Endometrial microvascular endothelial cells (primary cell): ENCODE results near the gene AVPR1A. TPM values are rescaled to one million over a fixed set of nuclear protein-coding genes. Genes with fewer than 3 reads are reported as not detected.
"Not testable (repeated sequence)": the region's sequence is repeated elsewhere in the genome, so short reads cannot be mapped to it uniquely, and the experiment has no call there.

ENCODE experiments used
- in situ Hi-C: cut with HindIII; loops from 2 replicates; pipeline ENCODE4 v1.10.0; 2017; ENCODE audit warnings: low sequenced_read_pairs, low pct_unique_long_range_greater_than_20kb; ENCODE audit errors: inconsistent ontology term
- total RNA-seq: library from RNA; depleted of rRNA; stranded (reverse); fragments of >200 nt; gene quantifications from one replicate; pipeline ENCODE4 v1.2.3, GENCODE V29; 2015; ENCODE audit errors: inconsistent ontology term

The AVPR1A gene
- not detected for total RNA-seq

DNA sequence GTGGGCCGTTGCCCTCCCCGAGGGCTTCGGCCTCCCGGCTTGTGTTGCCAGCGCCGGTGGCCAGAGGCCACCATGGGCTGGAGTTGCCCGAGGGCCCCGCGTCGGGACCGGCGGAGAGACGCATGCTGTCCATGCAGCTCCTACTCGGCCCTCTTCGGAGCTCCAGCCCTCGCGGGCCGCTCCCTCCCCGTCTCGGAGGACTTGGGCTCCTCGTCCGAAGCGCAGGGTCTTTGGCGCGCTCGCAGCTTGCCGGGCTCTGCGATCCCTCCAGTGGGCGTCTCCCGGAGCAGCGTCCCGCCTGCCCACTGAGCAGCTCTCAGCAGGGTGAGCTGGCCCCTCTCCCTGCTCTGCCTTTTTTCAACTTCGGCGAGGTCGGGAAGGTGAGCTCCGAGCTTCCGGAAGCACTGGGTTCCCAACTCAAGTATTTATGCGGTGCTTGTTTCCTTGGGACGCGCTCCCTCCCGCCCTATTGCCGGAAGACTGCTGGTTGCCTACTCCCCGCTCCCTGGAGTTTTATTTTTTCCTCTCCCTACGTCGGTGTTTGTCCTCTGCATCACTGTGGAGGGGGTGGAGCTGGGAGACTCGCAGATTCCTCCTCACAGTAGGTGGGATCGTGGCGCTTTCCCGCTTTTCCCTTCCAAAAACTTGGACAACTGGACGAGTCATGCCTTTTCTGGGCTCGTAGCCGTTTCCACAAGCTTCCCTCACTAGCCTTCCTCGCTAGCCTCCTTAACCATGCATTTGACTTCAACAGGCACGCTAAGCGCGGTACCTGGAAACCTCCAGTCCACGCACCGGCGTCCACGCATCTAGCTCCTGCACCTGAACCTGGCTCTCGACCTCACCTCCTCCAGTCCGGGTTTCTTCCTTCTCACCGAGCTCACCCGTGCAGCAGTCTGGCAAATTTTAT is at the start of gene AVPR1A:
TSS of gene AVPR1A (minus strand) at position 489 of the 910 bp plus-strand sequence. CDS start at position 124, 365 bp downstream.
- in situ Hi-C loops, result no loop called here

DNA sequence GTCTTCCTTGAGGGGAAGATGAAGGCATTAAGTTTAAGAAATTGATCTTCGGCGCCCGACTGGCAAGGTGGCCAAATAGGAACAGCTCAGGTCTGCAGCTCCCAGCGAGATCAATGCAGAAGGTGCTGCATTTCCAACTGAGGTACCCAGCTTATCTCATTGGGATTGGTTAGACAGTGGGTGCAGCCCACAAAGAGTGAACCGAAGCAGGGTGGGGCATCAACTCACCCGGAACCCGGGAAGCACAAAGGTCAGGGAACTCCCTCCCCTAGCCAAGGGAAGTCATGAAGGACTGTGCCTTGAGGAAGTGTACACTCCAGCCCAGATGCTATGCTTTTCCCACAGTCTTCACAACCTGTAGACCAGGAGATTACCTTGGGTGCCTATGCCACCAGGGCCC is 45.2 kb upstream of the AVPR1A start:
- in situ Hi-C loops, result no loop called here

GRCh38 chr12:63179224-63179623 is 28.2 kb upstream of the AVPR1A start:
- in situ Hi-C loops, result no loop called here

DNA sequence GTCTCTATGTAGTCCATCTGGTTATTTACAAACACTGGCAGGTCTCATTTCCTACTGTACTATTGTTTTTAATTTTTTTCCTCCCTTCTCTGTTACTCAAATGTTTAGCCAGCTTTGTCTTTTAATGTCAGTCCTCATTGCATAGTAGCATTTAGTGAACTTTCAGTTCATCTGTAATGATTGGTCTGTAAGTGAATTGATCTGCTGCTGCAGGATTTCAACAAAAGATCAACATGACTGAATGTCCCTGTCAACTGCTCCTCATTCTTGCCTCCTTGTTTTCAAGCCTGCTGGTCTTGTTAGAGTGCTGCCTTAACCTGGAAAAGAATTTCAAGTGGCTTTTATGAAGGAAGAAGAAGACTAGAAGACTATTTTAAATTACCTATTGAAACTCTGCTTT is 19.3 kb upstream of the AVPR1A start:
- in situ Hi-C loops, result no loop called here

DNA sequence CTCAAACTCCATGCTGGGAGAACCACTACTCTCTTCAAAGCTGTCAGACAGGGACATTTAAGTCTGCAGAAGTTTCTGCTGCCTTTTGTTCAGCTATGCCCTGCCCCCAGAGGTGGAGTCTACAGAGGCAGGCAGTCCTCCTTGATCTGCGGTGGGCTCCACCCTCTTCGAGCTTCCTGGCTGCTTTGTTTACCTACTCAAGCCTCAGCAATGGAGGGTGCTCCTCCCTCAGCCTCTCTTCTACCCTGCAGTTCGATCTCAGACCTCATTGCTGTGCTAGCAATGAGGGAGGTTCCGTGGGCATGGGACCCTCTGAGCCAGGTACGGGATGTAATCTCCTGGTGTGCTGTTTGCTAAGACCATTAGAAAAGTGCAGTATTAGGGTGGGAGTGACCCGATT is 16.7 kb upstream of the AVPR1A start:
- in situ Hi-C loops, result not testable (repeated sequence)

DNA sequence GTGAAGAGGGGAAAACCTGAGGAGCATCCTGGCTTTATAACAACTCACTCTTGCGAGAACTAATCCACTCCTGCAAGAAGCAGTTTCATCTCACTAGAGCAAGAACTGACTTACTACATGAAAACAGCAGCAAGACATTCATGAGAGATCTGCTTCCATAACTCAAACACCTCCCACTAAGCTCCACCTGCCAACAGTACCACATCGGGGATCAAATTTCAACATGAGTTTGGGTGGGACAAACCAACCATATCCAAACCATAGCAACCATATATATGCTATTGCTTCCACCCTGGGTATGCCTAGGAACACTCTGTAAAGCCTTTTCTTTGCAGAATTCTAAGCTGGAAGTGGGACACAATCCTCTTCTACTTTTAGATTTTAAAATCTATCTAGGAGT is 13.9 kb upstream of the AVPR1A start:
- in situ Hi-C loops, result no loop called here

DNA sequence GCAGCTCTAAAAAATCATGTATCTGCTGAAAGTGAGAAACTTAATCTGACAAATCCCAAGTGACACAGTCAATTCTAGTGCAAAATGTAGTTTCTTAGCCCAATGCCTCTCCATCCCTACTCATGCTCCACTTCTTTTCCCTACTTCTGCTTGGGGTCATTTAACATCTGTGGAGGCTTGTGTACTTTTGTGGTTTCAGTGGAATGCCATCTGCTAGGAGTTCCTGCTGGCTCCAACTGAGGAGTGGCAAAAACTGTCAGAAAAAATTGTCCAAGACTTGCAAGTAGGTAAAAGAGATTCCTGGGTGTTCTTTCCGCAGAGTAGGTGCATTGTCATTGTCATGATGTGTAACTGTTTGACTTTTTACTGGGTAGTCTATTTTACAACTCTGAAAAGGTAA is 12.5 kb upstream of the AVPR1A start:
- in situ Hi-C loops, result no loop called here

GRCh38 chr12:63155375-63155774 is 4.4 kb upstream of the AVPR1A start:
- in situ Hi-C loops, result no loop called here

DNA sequence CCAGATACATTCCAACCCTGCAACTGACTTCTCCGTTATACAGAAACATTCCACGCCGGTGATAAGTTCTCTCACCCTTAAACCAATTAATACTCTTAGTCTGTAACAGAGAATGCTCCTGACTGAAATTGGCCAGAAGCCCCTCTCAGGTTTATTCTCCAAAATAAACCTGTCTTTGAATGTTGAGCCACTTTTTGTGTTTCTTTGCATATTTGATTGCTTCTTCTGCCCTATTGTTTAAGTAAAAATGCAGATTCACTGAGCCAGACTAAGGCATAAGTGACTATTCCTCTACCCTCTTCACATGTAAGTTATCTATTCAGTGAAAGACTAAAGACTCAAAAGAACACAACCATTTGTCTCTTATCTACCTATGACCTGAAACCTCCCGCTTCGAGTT is 3.6 kb upstream of the AVPR1A start:
- in situ Hi-C loops, result no loop called here

GRCh38 chr12:63152321-63152700 is 1.3 kb upstream of the AVPR1A start:
- in situ Hi-C loops, result no loop called here

DNA sequence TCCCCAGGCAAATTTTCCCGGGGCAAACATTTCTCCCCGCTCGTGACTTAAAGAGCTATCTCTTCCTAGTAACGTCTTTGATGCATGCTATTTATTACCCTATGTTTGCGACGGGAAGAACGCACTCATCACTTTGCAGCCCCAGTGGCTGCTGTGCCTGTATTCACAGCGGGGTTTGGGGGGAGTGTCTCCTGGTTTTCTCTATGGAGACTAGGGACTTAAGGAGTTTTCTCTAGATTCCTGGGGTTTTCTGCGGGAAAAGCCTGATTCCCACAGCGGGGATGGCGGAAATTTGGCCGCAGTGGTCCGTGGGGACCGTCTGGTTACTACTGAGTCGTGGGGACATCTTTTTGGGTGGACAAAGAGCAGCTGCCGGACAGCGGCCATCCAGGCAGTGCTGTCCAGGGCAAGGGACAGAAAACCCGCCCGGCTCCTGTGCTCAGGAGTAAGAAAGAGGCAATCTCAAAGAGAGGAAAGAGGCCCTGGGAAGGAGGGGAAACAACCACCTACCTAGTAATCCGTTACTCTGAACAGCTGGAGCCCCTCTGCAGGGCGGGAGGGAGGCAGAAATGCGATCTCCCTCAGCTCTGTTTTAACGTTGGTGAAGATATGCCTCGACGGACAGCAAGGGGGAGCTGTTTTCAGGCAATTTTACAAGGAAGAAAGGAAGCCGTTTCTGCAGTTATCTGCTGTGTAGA is 771 bp upstream of the AVPR1A start:
- in situ Hi-C loops, result no loop called here

- in situ Hi-C loops, result no loop called here
Observed at GRCh38 chr12:63149909-63150712, 890 bp downstream of the AVPR1A start.

DNA sequence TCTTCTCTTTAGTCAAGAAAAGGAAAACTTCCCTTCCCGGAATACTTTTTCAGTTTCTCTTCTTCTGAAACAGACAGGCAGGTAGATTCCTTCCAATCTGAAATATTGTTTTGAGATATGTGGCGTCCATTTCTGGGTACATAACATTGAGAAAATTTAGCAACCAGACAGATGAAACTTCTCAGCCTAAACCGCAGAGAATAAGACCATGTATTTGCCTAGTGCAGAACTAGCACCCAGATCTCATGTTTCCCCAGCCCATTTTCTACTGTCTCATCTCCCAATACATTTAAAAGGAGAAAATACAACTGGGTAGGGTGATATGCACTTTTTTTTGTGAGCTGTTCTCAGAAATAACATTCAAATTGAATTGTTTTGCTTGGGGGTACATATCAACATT is 6.4 kb downstream of the AVPR1A start:
- in situ Hi-C loops, result no loop called here

GRCh38 chr12:63138488-63138887 is 12.5 kb downstream of the AVPR1A start:
- in situ Hi-C loops, result no loop called here

DNA sequence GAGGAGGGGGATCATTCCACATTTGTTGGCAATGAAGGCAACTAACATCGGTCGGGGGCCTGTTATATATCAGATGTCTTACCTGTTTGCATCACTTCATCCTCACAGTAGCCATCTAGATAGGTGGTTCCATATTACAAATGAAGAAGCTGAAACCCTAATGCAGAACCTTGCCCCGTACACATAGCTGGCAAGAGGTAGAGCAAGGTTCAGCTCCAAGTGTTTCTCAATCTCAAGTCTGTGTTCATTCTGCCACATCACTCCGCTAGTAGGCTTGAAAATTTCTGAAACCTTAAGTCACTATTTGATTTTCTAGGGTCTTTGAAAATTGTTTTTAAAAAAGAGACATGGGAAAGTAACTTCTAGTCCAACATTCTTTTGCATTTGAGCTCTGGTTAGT is 17.0 kb downstream of the AVPR1A start:
- in situ Hi-C loops, result no loop called here

DNA sequence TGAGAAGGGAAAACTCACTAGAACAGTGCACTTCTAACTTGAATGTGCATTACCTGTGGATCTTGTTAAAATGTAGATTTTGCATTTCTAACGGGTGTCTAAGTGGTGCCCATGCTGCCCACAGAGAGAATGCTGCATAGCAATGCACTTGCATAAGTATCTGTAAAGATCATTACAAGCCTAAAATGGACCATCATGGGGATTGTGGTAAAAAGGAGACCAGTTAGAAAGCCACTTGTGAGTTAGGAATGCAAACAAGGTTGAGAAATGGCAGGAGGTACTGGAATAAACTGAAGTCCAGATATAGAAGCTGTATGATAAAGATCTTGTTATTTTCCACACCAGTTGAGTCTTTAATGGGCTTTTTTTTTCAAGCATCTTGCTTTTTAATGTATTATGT is 18.8 kb downstream of the AVPR1A start:
- in situ Hi-C loops, result no loop called here

GRCh38 chr12:63129927-63130326 is 21.1 kb downstream of the AVPR1A start:
- in situ Hi-C loops, result no loop called here

DNA sequence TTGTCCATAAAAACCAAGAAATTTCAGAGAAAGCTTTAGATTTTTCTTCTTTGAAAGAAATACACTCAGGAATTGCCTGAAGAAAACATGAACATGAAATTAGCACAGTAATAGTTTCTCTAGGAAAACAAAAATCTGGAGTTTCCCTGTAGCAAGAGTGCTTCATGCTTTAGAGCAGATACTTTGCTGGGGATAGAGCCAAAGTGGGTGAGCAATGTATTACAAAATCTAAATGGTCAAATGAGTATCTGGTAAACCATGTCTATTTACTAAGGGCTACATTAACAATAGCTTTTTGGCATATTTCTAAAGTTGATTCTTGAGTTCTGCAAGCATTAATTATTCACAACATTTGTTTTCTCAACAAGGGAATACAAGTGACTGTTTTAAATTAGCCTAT is 26.2 kb downstream of the AVPR1A start:
- in situ Hi-C loops, result no loop called here

GRCh38 chr12:63103494-63104131 is 47.4 kb downstream of the AVPR1A start:
- in situ Hi-C loops, result no loop called here
